Neural cell (in vitro differentiated cells): ENCODE data around the gene NTNG1.

ENCODE experiments used
- CTCF ChIP-seq: fragments of 450-650 bp; IDR thresholded peaks from 2 replicates; pipeline ENCODE4 v1.5.1; 2014; ENCODE audit warnings: antibody characterized with exemption, mild to moderate bottlenecking, moderate library complexity; ENCODE audit not compliant: poor library complexity, severe bottlenecking
- POLR2AphosphoS5 ChIP-seq: IDR thresholded peaks from 2 replicates; pipeline ENCODE4 v1.6.1; 2012
- SMC3 ChIP-seq: fragments of 450-650 bp; conservative IDR thresholded peaks from 2 replicates; pipeline ENCODE4 v1.6.1; 2014; ENCODE audit warnings: antibody characterized with exemption, mild to moderate bottlenecking, moderate library complexity; ENCODE audit not compliant: poor library complexity
- TAF1 ChIP-seq: IDR thresholded peaks from 2 replicates; pipeline ENCODE4 v1.6.1; 2012; ENCODE audit warnings: low read depth

- TF ChIP-seq CTCF = no peak
- TF ChIP-seq POLR2AphosphoS5 = no peak
- no peak for TF ChIP-seq TAF1
- TF ChIP-seq SMC3 = no peak
Observed at GRCh38 chr1:107147843-107148242, 7.0 kb downstream of the NTNG1 start.
